HG02943 (cell line): ENCODE results near the gene STK16.

Source experiments
- ATAC-seq: cut with Tn5 transposase; IDR thresholded peaks from one replicate; pipeline ENCODE4 v1.9.1; 2021; ENCODE audit warnings: mild to moderate bottlenecking, low read depth, moderate library complexity; ENCODE audit not compliant: unreplicated experiment

The STK16 gene

DNA sequence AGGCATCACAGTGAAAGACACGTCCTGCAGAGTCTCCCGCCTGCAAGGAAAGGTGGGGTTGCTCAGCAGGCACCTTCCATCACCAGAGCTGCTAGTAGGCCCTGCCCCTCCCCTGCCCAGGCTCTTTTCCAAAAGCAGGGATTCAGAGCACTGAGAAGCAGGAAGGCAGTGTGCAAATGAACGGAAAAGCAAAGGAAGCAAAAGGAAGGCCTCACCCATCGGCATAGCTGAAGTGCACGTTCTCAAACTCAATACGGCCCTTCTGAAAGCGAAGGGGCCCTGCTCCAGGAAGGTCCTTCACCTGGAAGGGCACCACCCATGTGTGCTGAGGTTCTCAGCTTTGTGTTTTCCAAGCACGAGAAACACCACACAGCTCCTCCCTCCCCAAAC, 32.3 kb upstream of the STK16 start:
- ATAC-seq = no peak

DNA sequence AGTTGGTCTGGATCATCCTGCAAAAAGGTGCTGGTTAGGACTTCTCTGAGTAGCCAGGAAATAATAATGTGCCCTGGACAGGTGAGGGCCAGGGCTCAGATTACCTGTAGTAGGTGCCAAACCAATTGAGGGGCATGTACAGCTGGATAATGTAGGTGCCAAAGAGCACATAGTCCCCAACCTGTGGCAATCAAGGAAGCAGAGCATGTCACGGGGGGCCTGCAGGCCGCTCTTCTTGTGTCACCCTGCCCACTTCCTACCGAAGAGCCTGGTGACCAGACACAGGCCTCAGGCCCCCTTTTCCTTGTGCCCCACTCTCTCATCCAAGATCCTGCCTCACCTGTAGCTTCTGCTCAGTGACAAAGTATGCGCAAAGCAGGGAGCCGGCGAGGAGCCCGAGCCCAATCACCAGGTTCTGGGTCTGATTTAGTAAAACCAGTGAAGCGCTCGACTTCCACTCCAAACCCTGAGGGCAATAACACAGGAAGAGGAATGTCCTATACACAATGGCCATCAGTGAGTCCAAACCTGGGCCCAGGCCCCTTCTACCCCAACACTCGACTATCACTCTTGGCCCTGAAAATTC, 31.7 kb upstream of the STK16 start:
- ATAC-seq = no peak

DNA sequence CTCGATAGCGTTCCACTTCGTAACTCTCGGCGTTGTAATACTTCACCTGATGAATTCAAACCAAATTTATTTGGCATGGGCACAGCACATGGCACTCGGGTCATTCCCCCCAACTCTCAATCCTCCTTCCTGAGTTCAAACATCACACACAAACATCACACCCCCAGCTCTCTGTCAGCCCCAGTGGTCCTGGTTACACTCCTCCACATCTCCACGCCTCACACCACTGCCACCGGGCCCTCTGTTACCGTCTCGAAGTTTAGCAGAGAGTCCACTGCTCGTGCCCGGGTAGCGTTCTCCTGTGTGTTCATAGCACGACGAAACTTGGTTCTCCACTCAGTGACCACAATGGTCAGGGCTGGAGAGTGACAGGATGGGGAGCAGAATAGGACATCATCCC, 31.1 kb upstream of the STK16 start:
- no peak for ATAC-seq

DNA sequence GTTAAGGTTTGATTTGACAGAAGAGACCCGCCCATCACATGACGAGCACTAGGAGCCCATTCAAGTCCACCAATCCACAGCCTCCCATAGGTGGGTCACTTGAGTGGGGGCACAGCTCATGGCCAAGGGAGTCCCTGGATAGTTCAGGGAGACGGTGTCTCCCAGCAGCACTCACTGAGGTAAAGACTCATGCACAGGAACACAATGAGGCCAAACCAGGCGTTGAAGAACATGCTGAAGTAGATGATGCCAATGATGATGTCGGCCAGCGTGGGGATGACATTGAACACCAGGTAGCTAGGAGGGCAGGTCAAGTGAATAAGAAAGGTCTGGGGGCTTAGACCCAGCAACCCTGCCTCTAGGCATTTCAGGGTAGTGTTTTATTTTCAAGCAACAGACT, 30.5 kb upstream of the STK16 start:
- no peak for ATAC-seq

DNA sequence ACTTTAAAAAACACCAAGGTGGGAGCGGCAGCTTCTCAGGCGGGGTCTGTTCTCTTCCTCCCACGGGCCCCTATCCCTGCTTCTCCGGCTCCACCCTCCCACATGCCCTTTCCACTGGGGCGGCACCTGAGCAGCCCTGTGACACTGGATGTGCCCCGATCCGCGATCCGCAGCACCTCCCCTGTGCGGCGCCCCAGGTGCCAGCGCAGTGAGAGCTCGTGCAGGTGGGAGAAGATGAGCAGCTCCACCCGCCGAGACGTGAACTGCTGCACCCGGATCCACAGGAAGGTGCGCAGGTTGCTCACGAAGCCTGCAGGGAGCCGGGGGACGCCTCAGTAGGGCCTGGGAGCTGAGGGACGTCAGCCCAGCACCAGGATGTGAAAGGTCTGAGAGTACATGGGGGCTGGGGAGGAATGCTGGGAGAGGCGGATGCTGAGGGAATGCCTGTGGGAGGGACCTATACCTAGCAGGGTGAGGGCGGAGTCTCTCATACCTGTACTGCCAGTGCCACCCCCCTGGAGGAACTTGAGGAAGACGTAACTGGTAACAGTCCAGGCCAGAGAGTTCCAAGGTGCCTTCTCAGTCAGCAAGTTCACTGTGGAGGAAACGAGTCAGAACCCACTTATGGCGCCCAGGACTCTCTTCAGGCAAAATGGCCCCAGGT, 29.3 kb upstream of the STK16 start:
- ATAC-seq = no peak

DNA sequence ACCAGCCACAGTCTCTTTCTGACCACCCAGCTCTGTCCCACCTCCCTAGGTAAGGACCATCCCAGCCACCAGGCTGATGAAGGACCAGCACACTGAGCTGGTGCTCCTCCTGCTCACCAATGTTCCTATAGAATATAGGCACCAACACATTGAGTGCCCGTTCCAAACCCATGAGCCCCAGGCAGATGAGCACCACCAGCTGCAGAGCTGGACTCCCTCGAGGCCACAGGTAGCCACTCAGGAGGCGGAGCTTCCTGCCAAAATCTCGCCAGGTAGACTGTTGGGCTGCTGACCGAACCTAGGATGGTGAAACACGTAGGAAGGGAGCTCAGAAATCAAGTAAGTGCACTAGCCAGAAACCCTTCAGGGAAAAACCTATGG, 28.8 kb upstream of the STK16 start:
- no peak for ATAC-seq

DNA sequence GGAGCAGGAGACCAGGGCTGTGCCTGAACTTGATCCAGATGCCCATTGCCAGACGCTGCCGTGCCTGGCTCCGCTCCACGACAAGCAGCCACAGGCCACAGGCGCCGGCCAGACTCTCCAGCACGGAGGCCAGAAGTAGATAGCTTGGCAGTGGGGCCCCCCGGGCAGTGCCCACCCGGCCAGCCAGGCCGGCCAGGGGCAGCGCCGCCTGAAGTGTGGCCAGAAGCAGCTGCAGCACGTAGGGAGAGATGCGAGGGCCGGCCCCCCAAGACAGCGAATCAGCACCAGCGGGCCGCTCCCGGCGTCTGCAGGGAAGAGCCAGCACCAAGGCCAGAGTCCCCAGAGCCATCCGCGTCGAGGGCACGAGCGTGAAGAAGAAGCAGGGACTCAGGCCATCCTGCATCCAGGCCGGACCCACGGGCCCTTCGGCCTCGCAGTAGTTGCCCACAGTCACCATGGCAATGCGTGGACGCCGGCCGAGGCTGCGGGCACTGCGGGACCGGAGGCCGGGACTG, 27.0 kb upstream of the STK16 start:
- ATAC-seq = peak; percentile 29

DNA sequence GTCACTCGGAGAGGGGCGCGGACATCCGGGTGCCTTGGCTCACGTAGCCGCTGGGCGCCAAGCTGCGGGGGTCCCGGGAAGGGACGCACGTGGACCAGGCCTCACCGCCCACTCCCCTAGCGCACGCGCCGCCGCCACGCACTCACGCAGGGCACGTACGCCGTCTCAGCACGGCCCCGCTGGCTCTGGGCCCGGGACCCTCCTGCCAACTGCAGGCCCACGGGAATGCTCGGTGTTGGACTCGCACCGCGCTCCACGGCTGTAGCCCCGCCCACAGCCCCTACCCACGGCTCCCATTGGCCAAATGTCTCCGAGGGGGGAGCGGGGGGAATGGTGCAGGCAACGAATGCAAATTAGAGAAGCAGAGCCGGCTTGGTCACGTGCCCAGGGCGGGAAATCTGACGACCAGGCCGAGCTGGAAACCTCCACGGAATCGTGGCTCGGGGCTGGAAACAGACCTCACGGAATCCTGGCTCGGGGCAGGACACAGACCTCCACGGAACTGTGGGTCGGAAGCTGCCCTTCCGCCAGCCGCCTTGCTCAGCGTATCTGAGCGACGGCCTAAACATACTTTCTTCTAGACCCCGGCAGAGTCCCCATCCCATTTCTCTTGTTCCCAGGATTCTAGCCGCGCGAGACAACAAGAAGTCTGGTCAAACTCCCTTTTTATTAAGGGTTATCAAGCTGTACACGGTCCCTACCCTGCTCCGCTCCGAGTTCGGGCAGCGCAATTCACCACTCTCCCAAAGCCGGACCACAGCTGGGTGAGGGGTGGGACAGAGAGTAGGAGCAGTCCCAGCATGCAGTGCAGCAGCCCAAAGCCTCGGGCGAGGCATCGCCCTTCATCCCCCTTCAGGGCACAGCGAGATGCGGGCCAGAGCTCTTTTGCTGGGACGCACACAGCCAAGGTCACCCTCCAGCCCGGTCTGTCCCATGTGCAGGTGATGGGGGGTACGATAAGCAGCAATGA, 26.3 kb upstream of the STK16 start, which contains the start of gene ABCB6:
Gene ABCB6, minus strand, starts transcription at position 227 of the 970 bp plus-strand sequence. CDS start 285 bp downstream, outside the sequence.
- ATAC-seq = peak; percentile 67

DNA sequence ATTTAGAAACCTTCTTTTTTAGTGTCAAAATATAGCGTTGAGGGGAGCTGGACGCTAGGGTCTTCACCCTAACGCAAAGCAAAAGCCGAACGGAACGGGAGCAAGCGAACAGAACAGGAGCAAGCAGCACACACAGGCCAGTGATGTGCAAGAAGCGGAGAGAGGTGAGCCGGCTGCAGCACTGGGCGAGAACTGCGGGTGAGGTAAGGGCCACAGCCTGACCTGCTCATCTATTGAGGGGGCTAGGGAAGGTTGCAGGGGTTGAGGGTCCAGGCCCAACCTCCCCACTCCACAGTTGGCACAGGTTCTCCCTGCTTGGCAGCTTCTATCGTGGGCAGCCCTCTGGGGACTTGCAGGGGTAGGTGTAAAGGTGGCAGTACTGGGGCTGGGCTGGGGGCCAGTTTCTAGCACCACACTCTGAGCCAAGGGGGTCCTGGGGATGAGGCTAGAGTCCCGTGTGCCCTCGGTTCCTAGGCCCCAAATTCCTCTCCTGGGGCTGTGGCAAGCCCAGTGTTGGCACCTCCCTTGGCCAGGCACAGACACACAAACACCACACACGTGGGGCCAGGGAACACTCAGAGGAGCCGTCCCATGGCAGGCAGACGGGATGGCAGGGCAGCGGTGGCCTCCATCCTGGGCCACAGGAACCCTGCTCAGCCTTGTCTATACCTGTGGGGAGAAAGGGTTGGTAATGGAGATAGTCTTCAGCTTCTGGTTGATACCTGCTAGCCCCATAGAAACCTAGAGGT, 25.3 kb upstream of the STK16 start:
- no peak for ATAC-seq

DNA sequence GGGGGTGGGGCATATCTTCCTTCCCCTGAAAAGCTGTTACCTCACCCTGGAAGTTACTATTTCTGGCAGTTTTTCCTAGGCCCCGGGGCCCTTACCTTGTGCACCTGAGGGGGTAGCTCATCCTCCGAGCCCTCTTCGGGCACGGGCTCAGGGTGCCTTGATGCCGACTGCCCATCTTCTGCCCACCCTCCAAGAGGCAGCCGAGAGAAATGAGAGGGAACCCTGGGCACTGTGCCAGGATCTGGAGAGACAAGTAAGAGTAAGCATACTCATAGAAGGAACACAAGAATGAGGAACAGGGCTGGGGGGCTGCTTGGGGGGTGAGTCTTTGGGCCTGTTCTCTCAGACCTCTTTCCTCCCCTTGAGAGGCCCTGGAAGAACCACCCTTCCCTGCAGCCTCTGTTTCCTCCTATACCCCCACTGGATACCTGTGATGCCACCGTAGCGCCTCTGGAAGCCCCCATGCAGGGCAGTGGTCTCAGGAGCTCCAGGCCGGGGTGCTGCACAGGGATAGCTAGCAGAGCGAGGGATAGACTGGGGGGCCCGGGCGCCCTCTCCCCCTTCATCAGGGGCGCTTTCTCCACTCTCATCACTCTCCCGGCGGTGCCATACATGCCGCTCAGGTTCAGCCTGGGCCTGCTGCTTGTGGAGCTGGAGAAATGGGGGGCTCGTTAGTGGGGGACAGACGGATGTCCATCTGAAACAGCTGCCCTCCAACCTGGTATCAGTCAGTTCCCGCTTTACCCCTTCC, 24.5 kb upstream of the STK16 start:
- no peak for ATAC-seq

DNA sequence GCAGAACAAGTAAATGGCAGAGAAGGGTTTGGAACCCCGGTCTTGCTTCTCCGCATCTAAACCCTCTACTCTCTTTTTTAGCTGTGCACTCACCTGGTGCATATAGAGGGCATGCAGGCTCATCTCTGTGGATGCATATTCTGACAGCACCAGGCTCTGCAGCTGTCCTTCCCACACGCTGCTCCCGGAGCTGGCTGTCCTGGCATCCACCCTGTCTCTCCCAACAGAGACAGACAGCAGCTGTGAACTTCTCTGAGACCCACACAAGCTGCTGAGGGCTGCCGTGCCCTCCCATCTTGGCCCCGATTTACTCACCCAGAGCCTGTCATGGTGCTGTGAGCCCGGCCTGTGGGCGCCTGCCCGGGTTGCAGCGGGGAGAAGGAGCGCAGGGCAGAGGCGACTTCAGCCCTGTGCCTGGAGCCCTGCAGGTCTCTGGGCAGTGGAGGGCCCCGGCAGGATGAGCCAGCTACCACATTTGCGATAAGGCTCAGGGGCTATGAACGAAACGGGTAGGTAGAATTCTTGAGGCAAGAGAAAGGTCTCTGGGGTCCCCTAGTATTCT, 23.2 kb upstream of the STK16 start:
- ATAC-seq = no peak

DNA sequence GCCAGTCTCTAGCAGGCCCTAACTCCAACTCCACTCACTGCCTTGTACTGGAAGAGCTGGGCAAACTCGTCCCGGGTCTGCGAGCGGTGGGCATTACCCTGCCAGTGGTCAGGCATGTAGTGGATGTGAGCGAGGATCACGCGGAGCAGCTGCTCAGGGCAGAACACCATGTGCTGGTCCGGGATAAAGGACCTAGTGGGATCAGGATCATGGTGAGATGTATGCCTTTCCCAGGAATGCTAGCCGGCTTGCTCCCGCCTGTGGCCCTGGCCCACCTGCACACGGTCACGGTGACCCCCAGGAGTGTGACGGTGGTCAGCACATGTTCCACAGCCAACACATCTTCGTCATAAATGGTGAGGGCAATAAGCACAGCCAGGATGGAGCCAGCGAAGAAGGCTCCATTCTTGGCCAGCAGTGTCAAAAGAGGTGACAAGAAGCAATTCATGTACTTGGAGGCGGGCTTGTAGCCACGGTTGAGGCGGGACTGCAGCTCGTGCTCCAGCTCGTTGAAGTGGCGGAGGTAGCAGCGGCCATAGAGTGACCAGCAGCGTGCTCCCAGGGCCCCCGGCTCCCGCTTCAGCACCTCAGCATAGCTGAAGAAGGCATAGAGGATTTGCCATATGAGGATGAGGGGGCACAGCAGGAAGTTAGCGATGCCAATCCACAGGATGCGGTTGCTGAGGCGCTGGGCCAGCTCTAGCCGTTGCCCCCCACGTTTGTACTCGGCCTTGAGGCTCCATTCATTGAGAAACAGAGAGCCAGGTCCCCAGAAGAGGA, 21.3 kb upstream of the STK16 start:
- no peak for ATAC-seq

DNA sequence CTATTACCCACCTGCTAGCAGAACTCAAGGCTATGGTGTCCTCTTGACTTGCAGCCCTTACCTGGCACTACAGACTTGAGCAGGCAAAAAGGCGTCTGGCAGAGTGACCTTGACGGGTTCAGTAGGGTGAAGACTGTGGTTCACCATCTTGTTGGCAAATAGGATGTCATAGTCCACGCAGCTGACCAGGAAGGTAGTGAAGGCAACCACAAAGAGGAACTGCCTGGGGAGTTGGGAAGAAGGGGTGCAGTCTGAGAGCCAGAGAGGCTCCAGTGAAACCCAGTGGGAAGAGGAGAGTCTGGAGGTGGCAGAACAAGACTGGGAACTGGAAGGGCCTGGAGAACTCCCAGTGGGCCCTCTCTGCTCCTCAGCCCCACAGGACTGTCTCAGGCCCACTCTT, 19.9 kb upstream of the STK16 start:
- no peak for ATAC-seq

DNA sequence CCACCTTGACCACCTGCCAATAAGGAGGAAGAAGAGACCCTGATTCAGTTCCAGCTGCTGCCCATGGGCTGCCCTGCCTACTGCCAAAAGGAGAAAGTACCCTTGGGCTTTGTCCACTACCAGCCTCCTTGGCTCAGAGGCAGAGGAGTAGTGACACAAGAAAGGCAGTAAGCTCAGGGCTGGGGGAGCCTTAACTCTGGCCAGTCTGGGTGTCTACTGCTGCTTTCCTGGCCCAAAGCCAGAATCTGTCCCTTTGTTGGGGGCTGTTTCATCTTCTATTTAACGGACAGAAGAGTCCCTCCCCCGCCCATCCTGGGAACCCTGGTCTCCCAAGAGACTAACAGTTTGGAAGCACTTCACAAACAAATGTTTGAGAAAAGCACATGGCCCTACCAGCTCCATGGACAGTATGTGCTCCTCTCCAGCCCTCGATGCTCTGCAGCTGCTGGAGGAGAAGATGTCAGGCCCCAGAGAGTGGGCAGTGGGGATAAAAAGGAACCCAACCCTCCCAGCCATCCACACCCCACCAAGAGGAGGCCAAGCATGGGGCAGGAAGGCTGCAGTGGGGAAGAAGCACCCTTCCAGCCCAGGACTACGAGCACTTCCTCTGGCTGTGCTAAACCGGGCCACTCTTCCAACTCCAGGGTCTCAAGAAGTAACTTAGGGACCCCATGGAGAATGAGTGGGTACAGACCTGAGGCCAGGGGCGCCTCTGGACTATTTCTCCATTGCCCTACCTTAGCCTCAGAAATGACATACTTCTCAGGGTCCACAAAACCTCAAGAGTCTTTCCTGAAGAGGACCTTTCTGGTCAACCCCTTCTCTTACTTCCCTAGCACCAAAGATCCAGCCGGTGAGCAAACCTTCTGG, 17.0 kb upstream of the STK16 start:
- ATAC-seq = no peak

DNA sequence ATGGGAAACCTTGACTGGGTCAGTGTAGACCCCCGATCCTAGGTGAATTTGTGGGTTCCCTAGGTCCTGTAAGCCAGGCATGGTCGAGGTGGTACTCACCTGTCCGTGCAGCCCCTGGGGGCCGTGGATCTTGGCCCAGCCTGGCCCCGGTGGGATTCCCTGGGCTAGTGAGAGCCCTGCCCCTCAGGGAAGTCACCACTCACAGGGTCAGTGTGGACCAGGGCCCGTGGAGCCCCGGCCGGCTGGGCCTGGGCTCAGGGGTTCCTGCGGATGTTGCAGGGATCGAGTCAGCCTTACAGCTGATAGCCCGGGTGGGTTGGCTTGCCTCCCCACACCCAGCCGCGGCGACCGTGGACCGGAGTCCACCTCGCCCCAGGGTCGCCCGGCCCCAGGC, 16.4 kb upstream of the STK16 start:
- peak; percentile 15 for ATAC-seq

DNA sequence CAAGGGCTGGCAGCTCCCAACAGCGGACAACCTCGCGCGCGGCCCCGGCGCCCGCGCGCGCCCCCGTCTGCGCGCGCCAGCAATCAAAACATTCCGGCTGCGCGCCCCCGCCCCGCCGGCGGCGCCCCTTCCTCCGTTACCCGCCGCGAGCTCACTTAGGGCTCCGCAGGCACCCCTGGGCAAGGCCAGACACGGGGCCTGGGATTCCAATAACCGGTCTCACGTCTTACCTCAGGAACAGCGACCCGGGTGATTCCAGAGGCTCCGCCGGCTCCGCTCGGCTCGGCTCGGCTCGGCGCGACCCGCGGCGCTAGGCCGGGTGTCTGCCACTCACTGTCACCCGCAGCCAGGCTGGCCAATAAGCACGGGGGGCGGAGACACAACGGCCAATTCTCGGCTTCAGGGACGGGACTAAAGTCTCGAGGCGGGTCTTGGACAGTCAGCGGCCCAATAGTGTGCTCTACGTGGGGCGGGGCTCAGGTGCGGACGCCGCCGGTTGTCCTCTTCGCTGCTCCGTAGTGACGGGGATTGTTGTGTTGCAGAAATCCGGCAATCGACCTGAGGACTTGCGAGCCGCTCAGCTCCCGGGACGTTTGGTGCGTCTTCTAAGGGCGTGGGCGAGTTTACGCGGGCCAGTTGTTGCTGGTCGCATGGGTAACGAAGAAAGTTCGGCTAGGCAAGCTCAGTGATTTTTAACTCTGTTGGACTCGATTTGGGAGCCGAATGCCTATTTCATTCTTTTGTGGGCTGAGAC, 15.8 kb upstream of the STK16 start, which contains the start of the genes ANKZF1 and ATG9A:
Gene ANKZF1, plus strand, starts transcription at position 502 of the 754 bp plus-strand sequence. CDS start 452 bp downstream, outside the sequence.
Gene ATG9A, minus strand, starts transcription at position 332 of the 754 bp plus-strand sequence. CDS start 1,612 bp downstream, outside the sequence.
- peak; percentile 97 for ATAC-seq

DNA sequence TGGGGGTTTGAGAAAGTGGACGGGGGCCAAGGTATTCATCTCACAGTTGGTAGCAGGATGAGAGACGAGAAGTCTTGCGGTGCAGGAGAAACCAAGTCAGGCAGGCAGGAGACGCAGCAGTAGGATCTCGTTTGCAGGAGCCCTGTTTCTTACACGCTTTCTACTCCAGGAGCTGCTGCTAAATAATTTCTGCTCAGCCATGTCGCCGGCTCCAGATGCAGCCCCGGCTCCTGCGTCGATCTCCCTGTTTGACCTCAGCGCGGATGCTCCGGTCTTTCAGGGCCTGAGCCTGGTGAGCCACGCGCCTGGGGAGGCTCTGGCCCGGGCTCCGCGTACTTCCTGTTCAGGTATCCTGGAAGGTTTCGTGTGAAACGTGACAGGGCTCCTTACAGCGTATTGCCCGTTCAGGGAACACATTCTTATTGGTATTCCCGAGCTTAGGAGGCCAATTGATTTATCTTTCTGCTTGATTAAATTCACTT, 15.2 kb upstream of the STK16 start:
- no peak for ATAC-seq
